K562 (cell line): ENCODE data around the gene PGAP3. TPM values are rescaled to one million over a fixed set of nuclear protein-coding genes. Genes with fewer than 3 reads are reported as not detected.

ENCODE experiments used
- BCOR ChIP-seq: fragments of 450-650 bp; IDR thresholded peaks from 2 replicates; pipeline ENCODE4 v1.6.1; 2016
- KDM1A ChIP-seq, 2 experiments: fragments of 450-650 bp; IDR thresholded peaks; 2 replicates each; pipeline ENCODE4 v1.6.1; 2016; ENCODE audit warnings: mild to moderate bottlenecking in 2 of 2
- RCOR1 ChIP-seq, 2 experiments: IDR thresholded peaks; 2 replicates each; pipeline ENCODE4 v1.6.1; 2012; ENCODE audit warnings: low read depth in 2 of 2, low read length in 2 of 2, borderline replicate concordance in 1 of 2, improper control_type of control experiment in 1 of 2
- SMARCA5 ChIP-seq: fragments of 450-650 bp; IDR thresholded peaks from 2 replicates; pipeline ENCODE4 v1.6.1; 2016
- UBTF ChIP-seq, 2 experiments: IDR thresholded peaks; 2 replicates each; pipeline ENCODE4 v1.6.1; 2012; ENCODE audit warnings: improper control_type of control experiment in 2 of 2, low read depth in 2 of 2, low read length in 2 of 2, borderline replicate concordance in 1 of 2
- YBX1 ChIP-seq: fragments of 450-650 bp; IDR thresholded peaks from 2 replicates; pipeline ENCODE4 v1.7.1; 2016; ENCODE audit warnings: mild to moderate bottlenecking
- ZBTB7A ChIP-seq: IDR thresholded peaks from 2 replicates; pipeline ENCODE4 v1.6.1; 2011; ENCODE audit warnings: low read depth, mild to moderate bottlenecking, low read length, moderate library complexity, borderline replicate concordance; ENCODE audit not compliant: control insufficient read depth
- ZNF431 ChIP-seq: sonication (generic); formaldehyde crosslinking; IDR thresholded peaks from 2 replicates; pipeline ENCODE4 v1.8.0; 2022; ENCODE audit warnings: mild to moderate bottlenecking, missing genetic modification reagents
- ZNF707 ChIP-seq: fragments of 250-450 bp; sonication (Bioruptor Pico); conservative IDR thresholded peaks from 2 replicates; pipeline ENCODE4 v1.8.0; 2022; ENCODE audit warnings: inconsistent platforms, mild to moderate bottlenecking, moderate library complexity
- polyA plus RNA-seq, 8 experiments: library from polyadenylated mRNA; depleted of rRNA in 4 of 8; stranded (reverse) in 5 of 8; unstranded in 3 of 8; fragments of >200 nt; fragmentation: Nextera tagmentation in 2 of 8; fragmentation: Illumina TruSeq in 1 of 8; extraction: Ambion mirVana in 2 of 8; extraction: Trizol in 1 of 8; gene quantifications; 2 replicates each; pipeline versions ENCODE4 v1.2.1 to v1.2.3, GENCODE V29; 2011 to 2014; ENCODE audit warnings: inconsistent platforms in 1 of 8, missing spikeins in 1 of 8
- total RNA-seq, 7 experiments: library from RNA; depleted of rRNA in 6 of 7; stranded (reverse); fragments of >200 nt in 6 of 7; fragmentation: Illumina TruSeq in 2 of 7; extraction: Trizol in 2 of 7; gene quantifications; 2 replicates each; pipeline versions ENCODE4 v1.2.1 to v1.2.3, GENCODE V29; 2011 to 2021; ENCODE audit warnings: low replicate concordance in 1 of 7

The PGAP3 gene
- total and polyA plus RNA-seq, 9 of the 15 experiments (the other 6 are each of a cell fraction or from before 2014, with no cell fraction given): 0.38 to 9.4 (median 4.5) TPM

GRCh38 chr17:39642291-39643074 lies 45.4 kb downstream of the PGAP3 start (continued):
- TF ChIP-seq KDM1A (IDR thresholded peaks at IDR 0.05) (0 out of 4 replicates have a peak, but pooled peaks of 1 of the 2 experiments have one; percentile 29), RCOR1 (IDR thresholded peaks at IDR 0.05; ENCODE audit: borderline replicate concordance in 1 of 2, low read depth in 2 of 2, low read length in 2 of 2) (0 out of 4 replicates have a peak, but pooled peaks of 1 of the 2 experiments have one; percentile 6), ZNF431 (CRISPR knock-in tag) (no peak), ZBTB7A (no peak), UBTF (IDR thresholded peaks at IDR 0.05; ENCODE audit: borderline replicate concordance in 1 of 2, low read depth in 2 of 2, low read length in 2 of 2) (no peak), YBX1 (no peak), SMARCA5 (peak; percentile 52; the same call in 1 of the 2 replicates), ZNF707 (CRISPR knock-in tag) (no peak), BCOR (peak; percentile 68; the same call in 1 of the 2 replicates)
